Ecto neural progenitor cell (in vitro differentiated cells): Measurements from ENCODE around the gene SLC12A9.
A peak's percentile ranks its signal among the peaks of the same experiment; 100 is the strongest.
"Not testable (repeated sequence)": the region's sequence is repeated elsewhere in the genome, so short reads cannot be mapped to it uniquely, and the experiment has no call there.

Source experiments
- DNase-seq: peaks from one replicate; pipeline ENCODE4 v3.0.0-alpha.2; 2018; ENCODE audit warnings: low spot score

The SLC12A9 gene

GRCh38 chr7:100852048-100852872, at the start of gene SLC12A9:
SLC12A9 (plus strand) TSS chr7:100852713; CDS start chr7:100854198, 1,485 bp downstream.
- DNase-seq: peak; percentile 93

- no peak for DNase-seq
Measured at GRCh38 chr7:100802951-100803350, 49.6 kb upstream of the SLC12A9 start.

- peak; percentile 78 for DNase-seq
Measured at GRCh38 chr7:100803398-100804161, 48.9 kb upstream of the SLC12A9 start.

- DNase-seq: no peak
Measured at GRCh38 chr7:100804681-100805431, 47.7 kb upstream of the SLC12A9 start.

GRCh38 chr7:100806276-100806675, 46.2 kb upstream of the SLC12A9 start:
- DNase-seq: no peak

- DNase-seq: not testable (repeated sequence)
Measured at GRCh38 chr7:100806883-100807282, 45.6 kb upstream of the SLC12A9 start.

- no peak for DNase-seq
Measured at GRCh38 chr7:100808354-100808875, 44.1 kb upstream of the SLC12A9 start.

- no peak for DNase-seq
Measured at GRCh38 chr7:100811480-100811879, 41.0 kb upstream of the SLC12A9 start.

GRCh38 chr7:100812729-100813128, 39.8 kb upstream of the SLC12A9 start:
- no peak for DNase-seq

GRCh38 chr7:100816515-100816914, 36.0 kb upstream of the SLC12A9 start:
- DNase-seq: not testable (repeated sequence)

- no peak for DNase-seq
Measured at GRCh38 chr7:100817097-100817496, 35.4 kb upstream of the SLC12A9 start.

- DNase-seq: no peak
Measured at GRCh38 chr7:100818366-100818765, 34.1 kb upstream of the SLC12A9 start.

- DNase-seq: no peak
Measured at GRCh38 chr7:100818825-100819224, 33.7 kb upstream of the SLC12A9 start.

- DNase-seq: no peak
Measured at GRCh38 chr7:100819586-100819985, 32.9 kb upstream of the SLC12A9 start.

GRCh38 chr7:100822236-100823139, 30.0 kb upstream of the SLC12A9 start:
- no peak for DNase-seq

GRCh38 chr7:100823140-100823525, 29.4 kb upstream of the SLC12A9 start:
- no peak for DNase-seq

- DNase-seq: no peak
Measured at GRCh38 chr7:100823534-100823933, 29.0 kb upstream of the SLC12A9 start.

GRCh38 chr7:100824499-100825214, 27.9 kb upstream of the SLC12A9 start:
- DNase-seq: no peak

GRCh38 chr7:100825215-100825671, 27.3 kb upstream of the SLC12A9 start:
- no peak for DNase-seq

GRCh38 chr7:100825751-100826513, 26.6 kb upstream of the SLC12A9 start:
- no peak for DNase-seq
